Coronary artery (tissue), 2 donors: ENCODE data around the gene MB21D2.
"Not testable (repeated sequence)": the region's sequence is repeated elsewhere in the genome, so short reads cannot be mapped to it uniquely, and the experiment has no call there.

Source experiments
- DNase-seq: peaks from one replicate; pipeline ENCODE4 v3.0.0-alpha.2; 2017; ENCODE audit warnings: low spot score
- H3K27ac ChIP-seq, 2 donors: fragments of 200-600 bp; sonication (generic); one replicate each; pipeline ENCODE4 v1.5.1; 2016 to 2019
- H3K4me3 ChIP-seq: fragments of 200-600 bp; sonication (generic); 2 replicates; pipeline ENCODE4 v1.5.1; 2016; ENCODE audit warnings: mild to moderate bottlenecking, moderate library complexity
- TF ChIP-seq, protein P1 (sequence below): fragments of 200-600 bp; sonication (generic); IDR thresholded peaks from one replicate; pipeline ENCODE4 v1.5.1; 2019; ENCODE audit warnings: antibody characterized with exemption

The MB21D2 gene

DNA sequence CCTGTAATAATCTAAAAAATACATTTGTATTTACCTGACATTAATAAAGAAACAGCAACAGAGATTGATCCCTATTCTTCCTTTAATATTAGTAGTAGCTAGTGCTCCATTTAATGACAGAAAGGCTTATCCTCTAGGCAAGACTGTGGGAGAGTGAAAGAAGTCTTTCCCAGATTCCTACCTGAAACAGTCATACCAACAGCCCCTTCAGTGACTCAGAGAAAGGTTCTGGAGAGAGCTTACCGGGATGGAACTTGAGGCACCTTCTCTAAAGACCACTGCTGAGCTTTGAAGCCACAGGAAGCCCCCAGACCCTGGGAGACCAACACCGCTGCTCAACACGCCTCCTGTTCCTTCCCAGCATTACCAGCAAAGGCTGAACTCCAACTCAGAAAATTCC, 123.4 kb downstream of the MB21D2 start:
- Histone ChIP-seq H3K27ac (no peak overlapping the region), H3K4me3 (no peak overlapping the region)
- TF ChIP-seq, protein P1, sequence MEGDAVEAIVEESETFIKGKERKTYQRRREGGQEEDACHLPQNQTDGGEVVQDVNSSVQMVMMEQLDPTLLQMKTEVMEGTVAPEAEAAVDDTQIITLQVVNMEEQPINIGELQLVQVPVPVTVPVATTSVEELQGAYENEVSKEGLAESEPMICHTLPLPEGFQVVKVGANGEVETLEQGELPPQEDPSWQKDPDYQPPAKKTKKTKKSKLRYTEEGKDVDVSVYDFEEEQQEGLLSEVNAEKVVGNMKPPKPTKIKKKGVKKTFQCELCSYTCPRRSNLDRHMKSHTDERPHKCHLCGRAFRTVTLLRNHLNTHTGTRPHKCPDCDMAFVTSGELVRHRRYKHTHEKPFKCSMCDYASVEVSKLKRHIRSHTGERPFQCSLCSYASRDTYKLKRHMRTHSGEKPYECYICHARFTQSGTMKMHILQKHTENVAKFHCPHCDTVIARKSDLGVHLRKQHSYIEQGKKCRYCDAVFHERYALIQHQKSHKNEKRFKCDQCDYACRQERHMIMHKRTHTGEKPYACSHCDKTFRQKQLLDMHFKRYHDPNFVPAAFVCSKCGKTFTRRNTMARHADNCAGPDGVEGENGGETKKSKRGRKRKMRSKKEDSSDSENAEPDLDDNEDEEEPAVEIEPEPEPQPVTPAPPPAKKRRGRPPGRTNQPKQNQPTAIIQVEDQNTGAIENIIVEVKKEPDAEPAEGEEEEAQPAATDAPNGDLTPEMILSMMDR = no peak
- DNase-seq = no peak

DNA sequence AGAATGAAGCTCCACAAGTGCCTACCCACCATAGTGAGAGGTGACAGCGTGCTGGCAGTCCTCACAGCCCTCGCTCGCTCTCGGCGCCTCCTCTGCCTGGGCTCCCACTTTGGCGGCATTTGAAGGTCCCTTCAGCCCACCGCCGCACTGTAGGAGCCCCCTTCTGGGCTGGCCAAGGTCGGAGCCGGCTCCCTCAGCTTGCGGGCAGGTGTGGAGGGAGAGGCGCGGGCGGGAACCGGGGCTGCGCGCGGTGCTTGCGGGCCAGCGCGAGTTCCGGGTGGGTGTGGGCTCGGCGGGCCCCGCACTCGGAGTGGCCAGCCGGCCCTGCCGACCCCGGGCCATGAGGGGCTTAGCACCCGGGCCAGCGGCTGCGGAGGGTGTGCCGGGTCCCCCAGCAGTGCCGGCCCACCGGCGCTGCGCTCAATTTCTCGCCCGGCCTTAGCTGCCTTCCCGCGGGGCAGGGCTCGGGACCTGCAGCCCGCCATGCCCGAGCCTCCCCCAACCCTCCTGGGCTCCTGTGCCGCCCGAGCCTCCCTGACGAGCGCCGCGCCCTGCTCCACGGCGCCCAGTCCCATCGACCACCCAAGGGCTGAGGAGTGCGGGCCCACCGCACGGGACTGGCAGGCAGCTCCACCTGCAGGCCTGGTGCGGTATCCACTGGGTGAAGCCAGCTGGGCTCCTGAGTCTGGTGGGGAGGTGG, 128.7 kb downstream of the MB21D2 start:
- not testable (repeated sequence) for H3K4me3 ChIP-seq, H3K27ac ChIP-seq, DNase-seq

- no peak for DNase-seq
Observed at GRCh38 chr3:192778508-192778907, 139.1 kb downstream of the MB21D2 start.

DNA sequence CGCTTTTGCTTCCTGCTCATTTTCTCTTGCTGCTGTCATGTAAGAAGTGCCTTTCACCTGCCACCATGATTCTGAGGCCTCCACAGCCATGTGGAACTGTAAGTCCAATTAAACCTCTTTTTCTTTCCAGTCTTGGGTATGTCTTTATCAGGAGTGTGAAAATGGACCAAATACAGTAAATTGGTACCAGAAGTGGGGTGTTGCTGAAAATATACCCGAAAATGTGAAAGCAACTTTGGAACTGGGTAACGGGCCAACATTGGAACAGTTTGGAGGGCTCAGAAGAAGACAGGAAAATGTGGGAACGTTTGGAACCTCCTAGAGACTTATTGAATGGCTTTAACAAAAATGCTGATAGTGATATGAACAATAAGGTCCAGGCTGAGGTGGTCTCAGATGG, 143.3 kb downstream of the MB21D2 start:
- not testable (repeated sequence) for H3K27ac ChIP-seq, H3K4me3 ChIP-seq, DNase-seq

More at GRCh38 chr3:192778508-192778907, 139.1 kb downstream of the MB21D2 start:
- TF ChIP-seq, protein P1 = no peak
- Histone ChIP-seq H3K27ac (no peak overlapping the region), H3K4me3 (no peak overlapping the region)

DNA sequence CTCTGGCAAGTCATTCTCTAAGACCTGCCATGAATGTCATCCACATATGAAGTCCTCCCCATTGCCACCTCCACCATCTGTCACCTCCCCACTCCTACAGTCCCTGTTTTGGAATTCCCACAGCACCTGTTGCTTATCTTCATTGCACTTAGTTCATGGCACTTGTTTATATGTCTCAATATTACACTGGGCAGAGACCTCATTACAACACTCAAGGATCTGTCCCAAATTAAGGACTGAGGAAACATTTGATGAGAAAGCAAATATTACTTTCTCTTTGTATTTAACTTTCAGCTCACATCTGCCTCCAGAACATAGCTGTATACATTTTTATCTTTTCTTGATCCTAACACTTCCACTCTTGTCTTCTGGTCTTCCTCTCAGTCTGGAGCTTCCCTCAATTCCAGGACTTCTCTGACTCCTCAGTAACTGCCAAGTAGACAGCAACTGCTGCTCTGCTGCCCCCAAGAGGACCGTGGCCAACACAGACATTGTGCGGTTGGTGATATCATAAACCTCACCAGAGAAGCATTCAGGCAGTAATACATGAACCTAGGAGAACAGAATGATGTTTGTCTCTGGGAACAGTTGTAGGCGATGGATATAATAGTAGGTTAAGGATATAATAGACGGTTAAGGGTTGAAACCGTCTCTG, 145.3 kb downstream of the MB21D2 start:
- no peak for DNase-seq
- no peak overlapping the region for H3K4me3 ChIP-seq
- TF ChIP-seq, protein P1 = no peak
- H3K27ac ChIP-seq = no peak overlapping the region

DNA sequence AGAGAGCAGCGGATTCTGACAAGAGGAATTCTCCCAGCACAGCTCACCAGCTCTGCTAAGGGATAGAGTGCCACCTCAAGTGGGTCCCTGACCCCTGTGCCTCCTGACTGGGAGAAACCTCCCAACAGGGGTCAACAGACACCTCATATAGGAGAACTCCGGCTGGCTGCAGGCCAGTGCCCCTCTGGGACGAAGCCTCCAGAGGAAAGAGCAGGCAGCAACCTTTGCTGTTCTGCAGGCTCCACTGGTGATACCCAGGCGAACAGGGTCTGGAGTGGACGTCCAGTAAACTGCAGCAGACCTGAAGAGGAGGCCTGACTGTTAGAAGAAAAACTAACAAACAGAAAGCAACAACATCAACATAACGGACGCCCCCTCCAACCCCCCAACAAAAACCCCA, 159.0 kb downstream of the MB21D2 start:
- TF ChIP-seq, protein P1 = no peak
- Histone ChIP-seq H3K27ac (no peak overlapping the region), H3K4me3 (no peak overlapping the region)
- no peak for DNase-seq

- no peak for DNase-seq
- Histone ChIP-seq H3K4me3 (no peak overlapping the region), H3K27ac (no peak overlapping the region)
- TF ChIP-seq, protein P1 = no peak
Observed at GRCh38 chr3:192751148-192751547, 166.5 kb downstream of the MB21D2 start.

DNA sequence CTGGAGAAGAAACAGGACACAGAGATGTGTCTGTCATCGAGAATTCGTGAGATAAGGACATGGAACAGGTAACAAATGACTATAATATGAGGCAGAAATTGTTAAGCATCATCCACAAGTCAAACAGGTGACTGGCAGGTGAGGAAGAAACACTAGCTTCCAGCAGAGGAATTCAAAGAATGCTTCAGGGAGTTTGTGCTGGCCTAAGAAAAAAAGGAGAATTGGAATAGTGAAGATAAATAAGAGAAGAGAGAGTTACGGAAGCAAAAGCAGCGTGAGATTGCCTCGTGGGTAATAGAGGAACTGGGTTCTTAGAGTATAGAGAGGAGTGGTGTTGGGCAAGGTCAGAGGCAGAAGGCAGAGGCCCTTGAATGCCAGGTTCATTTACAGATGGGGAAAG, 167.5 kb downstream of the MB21D2 start:
- TF ChIP-seq, protein P1 = no peak
- no peak for DNase-seq
- Histone ChIP-seq H3K4me3 (no peak overlapping the region), H3K27ac (no peak overlapping the region)
